Endodermal cell (in vitro differentiated cells): Measurements from ENCODE around the gene PFKFB2. TPM values are rescaled to one million over a fixed set of nuclear protein-coding genes. Genes with fewer than 3 reads are reported as not detected.

Source experiments
- DNase-seq: peaks from one replicate; pipeline ENCODE4 v3.0.0-alpha.2; 2017
- H3K27ac ChIP-seq: 2 replicates; pipeline ENCODE4 v1.5.1; 2013; ENCODE audit warnings: mild to moderate bottlenecking, low read depth, low read length, moderate library complexity
- H3K27me3 ChIP-seq: 2 replicates; pipeline ENCODE4 v1.6.1; 2013; ENCODE audit warnings: mild to moderate bottlenecking, low read length, moderate library complexity; ENCODE audit not compliant: insufficient read depth, control insufficient read depth, poor library complexity, severe bottlenecking
- H3K36me3 ChIP-seq: 2 replicates; pipeline ENCODE4 v1.7.0; 2013; ENCODE audit warnings: mild to moderate bottlenecking, low read length, moderate library complexity; ENCODE audit not compliant: control insufficient read depth, insufficient read depth
- H3K4me1 ChIP-seq: one replicate; pipeline ENCODE4 v1.7.0; 2013; ENCODE audit warnings: low read length; ENCODE audit not compliant: control insufficient read depth, insufficient read depth
- H3K4me3 ChIP-seq: 2 replicates; pipeline ENCODE4 v1.5.1; 2013; ENCODE audit warnings: mild to moderate bottlenecking, low read length, moderate library complexity
- H3K9ac ChIP-seq: 2 replicates; pipeline ENCODE4 v1.6.1; 2013; ENCODE audit warnings: mild to moderate bottlenecking, low read length, moderate library complexity; ENCODE audit not compliant: poor library complexity, severe bottlenecking; ENCODE audit errors: extremely low read depth
- H3K9me3 ChIP-seq: 2 replicates; pipeline ENCODE4 v1.6.1; 2013; ENCODE audit warnings: mild to moderate bottlenecking, low read length, moderate library complexity; ENCODE audit not compliant: control insufficient read depth
- H3K27ac Mint-ChIP-seq: 2 replicates; pipeline ENCODE4 v1.8.0; 2020; ENCODE audit warnings: mixed read lengths
- H3K27me3 Mint-ChIP-seq: 2 replicates; pipeline ENCODE4 v1.8.0; 2021; ENCODE audit warnings: mild to moderate bottlenecking, mixed read lengths; ENCODE audit not compliant: insufficient read depth
- H3K36me3 Mint-ChIP-seq: 2 replicates; pipeline ENCODE4 v1.8.0; 2020; ENCODE audit warnings: low read depth, mixed read lengths
- H3K4me1 Mint-ChIP-seq: 2 replicates; pipeline ENCODE4 v1.8.0; 2020; ENCODE audit warnings: mixed read lengths
- H3K4me3 Mint-ChIP-seq: 2 replicates; pipeline ENCODE4 v1.8.0; 2020; ENCODE audit warnings: mild to moderate bottlenecking, moderate library complexity, mixed read lengths
- H3K9me3 Mint-ChIP-seq: 2 replicates; pipeline ENCODE4 v1.8.0; 2020; ENCODE audit warnings: mild to moderate bottlenecking, mixed read lengths
- CTCF ChIP-seq: fragments of 200-600 bp; sonication (generic); conservative IDR thresholded peaks from 2 replicates; pipeline ENCODE4 v1.5.0; 2021; ENCODE audit warnings: antibody characterized with exemption, mild to moderate bottlenecking
- WGBS, 2 experiments: methylation state at CpG; one replicate each; pipeline versions ENCODE4 v1.1.5 to v1.1.7; 2013; ENCODE audit warnings: missing lambda C conversion rate in 2 of 2, mixed read lengths in 1 of 2; ENCODE audit not compliant: insufficient coverage in 1 of 2, insufficient read length in 1 of 2; 5-methylcytosine and 5-hydroxymethylcytosine counted together
- total RNA-seq, 2 donors: library from RNA; stranded (reverse); fragmentation: NEBNext Ultra II Directional in 1 of 2; extraction: Animal tissue kit (Norgen Biotek cat#: 25700) in 1 of 2; gene quantifications; 2 replicates in 1 of 2; 3 replicates in 1 of 2; pipeline ENCODE4 v1.2.1, GENCODE V29; 2021

The PFKFB2 gene
- total RNA-seq, 2 donors from 2014 or later = 11.2 to 13.4 TPM

- Histone ChIP-seq H3K27me3 (no peaks in the 10 kb centered on the region), H3K4me1 (no peaks in the 10 kb centered on the region), H3K9me3 (no peaks in the 10 kb centered on the region), H3K4me3 (no peak overlapping the region), H3K9ac (no peak overlapping the region), H3K36me3 (no peaks in the 10 kb centered on the region), H3K27ac (no peak overlapping the region)
- Mint-ChIP-seq H3K4me3 (no peak overlapping the region), H3K27me3 (no peaks in the 10 kb centered on the region), H3K4me1 (peaks cover 12% of the 10 kb centered on the region), H3K27ac (no peak overlapping the region), H3K9me3 (no peaks in the 10 kb centered on the region), H3K36me3 (no peaks in the 10 kb centered on the region)
- no peak for DNase-seq
- 70 to 77% methylated on average over 1 to 2 of the region's 2 CpGs for WGBS, 2 experiments
- no peak for TF ChIP-seq CTCF
Observed at GRCh38 chr1:207084232-207084631, 31.2 kb downstream of the PFKFB2 start.

GRCh38 chr1:207084701-207085180 lies 31.7 kb downstream of the PFKFB2 start:
- Mint-ChIP-seq H3K36me3 (no peaks in the 10 kb centered on the region), H3K4me3 (no peak overlapping the region), H3K27ac (no peak overlapping the region), H3K9me3 (no peaks in the 10 kb centered on the region), H3K27me3 (no peaks in the 10 kb centered on the region), H3K4me1 (peaks cover 12% of the 10 kb centered on the region)
- 4 to 35% methylated on average over 3 to 8 of the region's 8 CpGs for WGBS, 2 experiments
- H3K36me3 ChIP-seq = no peaks in the 10 kb centered on the region
- H3K4me3 ChIP-seq = no peak overlapping the region
- DNase-seq = peak; percentile 86
- H3K9me3 ChIP-seq = no peaks in the 10 kb centered on the region
- no peaks in the 10 kb centered on the region for H3K4me1 ChIP-seq
- H3K27me3 ChIP-seq = no peaks in the 10 kb centered on the region
- peak; percentile 81 for TF ChIP-seq CTCF
- H3K27ac ChIP-seq = no peak overlapping the region
- H3K9ac ChIP-seq = no peak overlapping the region

- Mint-ChIP-seq H3K36me3 (no peaks in the 10 kb centered on the region), H3K27ac (no peak overlapping the region), H3K9me3 (no peaks in the 10 kb centered on the region), H3K4me1 (peaks cover 12% of the 10 kb centered on the region), H3K4me3 (no peak overlapping the region), H3K27me3 (no peaks in the 10 kb centered on the region)
- no peak overlapping the region for H3K27ac ChIP-seq
- no peak overlapping the region for H3K4me3 ChIP-seq
- H3K36me3 ChIP-seq = no peaks in the 10 kb centered on the region
- no peaks in the 10 kb centered on the region for H3K9me3 ChIP-seq
- WGBS, 2 experiments = 36% methylated on average over 2 of the region's 3 CpGs; no CpG with 5 or more reads in 1 of the 2 experiments
- H3K27me3 ChIP-seq = no peaks in the 10 kb centered on the region
- H3K4me1 ChIP-seq = no peaks in the 10 kb centered on the region
- no peak overlapping the region for H3K9ac ChIP-seq
- peak; percentile 53 for DNase-seq
- TF ChIP-seq CTCF = no peak
Observed at GRCh38 chr1:207085887-207086286, 32.8 kb downstream of the PFKFB2 start.
